OCI-LY1 (cell line): ENCODE results near the gene EMSY.
A peak's percentile ranks its signal among the peaks of the same experiment; 100 is the strongest.

Source experiments
- H2AFZ ChIP-seq: fragments of 200-600 bp; sonication (generic), shearing (Covaris generic); 2 replicates; pipeline ENCODE4 v1.6.0; 2014; ENCODE audit warnings: antibody characterized with exemption, mild to moderate bottlenecking, low read length
- H3F3A ChIP-seq: fragments of 200-600 bp; sonication (generic), shearing (Covaris generic); 2 replicates; pipeline ENCODE4 v1.6.0; 2014; ENCODE audit warnings: mild to moderate bottlenecking, antibody characterized with exemption, low read length, moderate library complexity; ENCODE audit not compliant: insufficient read depth
- H3K27ac ChIP-seq: fragments of 200-600 bp; sonication (generic); 2 replicates; pipeline ENCODE4 v1.5.1; 2014; ENCODE audit warnings: low read length, mixed run types, mild to moderate bottlenecking, low read depth; ENCODE audit not compliant: poor library complexity, severe bottlenecking
- H3K27me3 ChIP-seq: fragments of 200-600 bp; sonication (generic); 2 replicates; pipeline ENCODE4 v1.6.0; 2014; ENCODE audit warnings: antibody characterized with exemption, mild to moderate bottlenecking, low read length, moderate library complexity; ENCODE audit not compliant: insufficient read depth
- H3K36me3 ChIP-seq: fragments of 200-600 bp; sonication (generic); 2 replicates; pipeline ENCODE4 v1.6.1; 2014; ENCODE audit warnings: mild to moderate bottlenecking, antibody characterized with exemption, low read length, moderate library complexity, mixed read lengths; ENCODE audit not compliant: insufficient read depth
- H3K4me1 ChIP-seq: fragments of 200-600 bp; sonication (generic); 2 replicates; pipeline ENCODE4 v1.5.1; 2014; ENCODE audit warnings: mild to moderate bottlenecking, low read length, moderate library complexity; ENCODE audit not compliant: insufficient read depth, severe bottlenecking
- H3K4me2 ChIP-seq: fragments of 200-600 bp; sonication (generic), shearing (Covaris generic); 2 replicates; pipeline ENCODE4 v1.6.1; 2014; ENCODE audit warnings: low read length
- H3K4me3 ChIP-seq: fragments of 200-600 bp; sonication (generic); 2 replicates; pipeline ENCODE4 v1.5.1; 2014; ENCODE audit warnings: low read length, low read depth, mild to moderate bottlenecking, mixed read lengths; ENCODE audit not compliant: poor library complexity, severe bottlenecking
- H3K79me2 ChIP-seq: fragments of 200-600 bp; shearing (Covaris generic); 2 replicates; pipeline ENCODE4 v1.6.1; 2016; ENCODE audit warnings: mixed run types, low read length, mixed read lengths; ENCODE audit not compliant: insufficient read depth
- H3K9ac ChIP-seq: fragments of 200-600 bp; sonication (generic), shearing (Covaris generic); 2 replicates; pipeline ENCODE4 v1.6.1; 2014; ENCODE audit warnings: mild to moderate bottlenecking, low read length, mixed read lengths
- H3K9me2 ChIP-seq: fragments of 200-600 bp; sonication (generic), shearing (Covaris generic); 2 replicates; pipeline ENCODE4 v1.6.1; 2014; ENCODE audit warnings: low read depth, mild to moderate bottlenecking, low read length, mixed read lengths
- H3K9me3 ChIP-seq: fragments of 200-600 bp; shearing (Covaris generic); 2 replicates; pipeline ENCODE4 v1.6.1; 2014; ENCODE audit warnings: low read length, mixed read lengths
- H4K20me1 ChIP-seq: fragments of 200-600 bp; sonication (generic), shearing (Covaris generic); 2 replicates; pipeline ENCODE4 v1.6.0; 2016; ENCODE audit warnings: mild to moderate bottlenecking, low read length; ENCODE audit not compliant: insufficient read depth
- EZH2 ChIP-seq: fragments of 200-600 bp; sonication (generic), shearing (Covaris generic); IDR thresholded peaks from 2 replicates; pipeline ENCODE4 v1.8.0; 2017; ENCODE audit warnings: borderline replicate concordance, mixed run types, mild to moderate bottlenecking, antibody characterized with exemption, low read length, moderate library complexity, mixed read lengths
- TF ChIP-seq, protein P1 (sequence below): fragments of 200-600 bp; sonication (generic), shearing (Covaris generic); IDR thresholded peaks from 2 replicates; pipeline ENCODE4 v1.5.1; 2017; ENCODE audit warnings: mild to moderate bottlenecking, antibody characterized with exemption, low read length, moderate library complexity, mixed read lengths

The EMSY gene

DNA sequence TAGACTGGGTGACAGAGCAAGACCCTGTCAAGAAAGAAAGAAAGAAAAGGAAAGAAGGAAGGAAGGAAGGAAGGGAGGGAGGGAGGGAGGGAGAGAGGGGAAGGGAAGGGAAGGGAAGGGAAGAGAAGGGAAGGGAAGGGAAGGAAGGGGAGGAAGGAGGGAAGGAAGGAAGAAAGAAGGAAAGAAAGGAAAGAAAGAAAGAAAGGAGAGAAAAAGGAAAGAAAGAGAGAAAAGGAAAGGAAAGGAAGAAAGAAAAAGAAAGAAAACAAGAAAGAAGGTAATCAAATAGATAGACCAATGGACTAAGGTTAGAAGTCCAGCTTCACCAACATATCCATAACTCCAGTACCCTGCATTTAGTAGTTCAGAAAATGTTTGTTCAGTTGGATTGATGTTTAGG, 18.2 kb upstream of the EMSY start:
- H3K79me2 ChIP-seq, result no peaks in the 10 kb centered on the region
- H3K9me2 ChIP-seq, result no peaks in the 10 kb centered on the region
- no peaks in the 10 kb centered on the region for H3F3A ChIP-seq
- H3K36me3 ChIP-seq, result no peaks in the 10 kb centered on the region
- TF ChIP-seq EZH2, result no peak
- TF ChIP-seq, protein P1, sequence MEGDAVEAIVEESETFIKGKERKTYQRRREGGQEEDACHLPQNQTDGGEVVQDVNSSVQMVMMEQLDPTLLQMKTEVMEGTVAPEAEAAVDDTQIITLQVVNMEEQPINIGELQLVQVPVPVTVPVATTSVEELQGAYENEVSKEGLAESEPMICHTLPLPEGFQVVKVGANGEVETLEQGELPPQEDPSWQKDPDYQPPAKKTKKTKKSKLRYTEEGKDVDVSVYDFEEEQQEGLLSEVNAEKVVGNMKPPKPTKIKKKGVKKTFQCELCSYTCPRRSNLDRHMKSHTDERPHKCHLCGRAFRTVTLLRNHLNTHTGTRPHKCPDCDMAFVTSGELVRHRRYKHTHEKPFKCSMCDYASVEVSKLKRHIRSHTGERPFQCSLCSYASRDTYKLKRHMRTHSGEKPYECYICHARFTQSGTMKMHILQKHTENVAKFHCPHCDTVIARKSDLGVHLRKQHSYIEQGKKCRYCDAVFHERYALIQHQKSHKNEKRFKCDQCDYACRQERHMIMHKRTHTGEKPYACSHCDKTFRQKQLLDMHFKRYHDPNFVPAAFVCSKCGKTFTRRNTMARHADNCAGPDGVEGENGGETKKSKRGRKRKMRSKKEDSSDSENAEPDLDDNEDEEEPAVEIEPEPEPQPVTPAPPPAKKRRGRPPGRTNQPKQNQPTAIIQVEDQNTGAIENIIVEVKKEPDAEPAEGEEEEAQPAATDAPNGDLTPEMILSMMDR, result no peak
- no peak overlapping the region for H2AFZ ChIP-seq
- no peaks in the 10 kb centered on the region for H4K20me1 ChIP-seq
- H3K27me3 ChIP-seq, result no peaks in the 10 kb centered on the region
- no peak overlapping the region for H3K4me3 ChIP-seq
- H3K9ac ChIP-seq, result no peak overlapping the region
- H3K27ac ChIP-seq, result no peak overlapping the region
- no peaks in the 10 kb centered on the region for H3K4me1 ChIP-seq
- H3K4me2 ChIP-seq, result no peak overlapping the region
- no peaks in the 10 kb centered on the region for H3K9me3 ChIP-seq

DNA sequence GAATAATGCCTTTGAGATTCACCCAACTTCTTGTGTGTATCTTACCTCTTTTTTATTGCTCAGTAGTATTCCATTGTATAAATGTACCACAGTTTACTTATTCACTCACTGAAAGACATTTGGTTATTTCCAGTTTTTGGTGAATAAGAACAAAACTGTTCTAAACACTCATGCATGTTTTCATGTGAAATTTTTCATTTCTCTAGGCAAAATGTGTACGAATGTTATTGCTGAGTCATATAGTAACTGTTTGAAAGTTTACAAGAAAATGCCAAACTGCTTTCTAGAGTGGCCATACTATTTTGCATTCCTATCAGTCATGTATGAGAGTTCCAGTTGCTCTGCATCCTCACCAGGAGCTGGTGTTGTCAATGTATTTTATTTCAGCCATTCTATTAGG, 8.8 kb upstream of the EMSY start:
- Histone ChIP-seq H3K9me3 (no peaks in the 10 kb centered on the region; the same call in 1 of the 2 replicates), H2AFZ (no peak overlapping the region), H3K27ac (no peak overlapping the region), H3K9ac (no peak overlapping the region), H4K20me1 (no peaks in the 10 kb centered on the region), H3K27me3 (no peaks in the 10 kb centered on the region), H3K4me1 (no peaks in the 10 kb centered on the region), H3K4me2 (no peak overlapping the region), H3F3A (no peaks in the 10 kb centered on the region), H3K36me3 (no peaks in the 10 kb centered on the region), H3K9me2 (no peaks in the 10 kb centered on the region), H3K79me2 (no peaks in the 10 kb centered on the region), H3K4me3 (no peak overlapping the region)
- TF ChIP-seq, protein P1, result no peak
- no peak for TF ChIP-seq EZH2

DNA sequence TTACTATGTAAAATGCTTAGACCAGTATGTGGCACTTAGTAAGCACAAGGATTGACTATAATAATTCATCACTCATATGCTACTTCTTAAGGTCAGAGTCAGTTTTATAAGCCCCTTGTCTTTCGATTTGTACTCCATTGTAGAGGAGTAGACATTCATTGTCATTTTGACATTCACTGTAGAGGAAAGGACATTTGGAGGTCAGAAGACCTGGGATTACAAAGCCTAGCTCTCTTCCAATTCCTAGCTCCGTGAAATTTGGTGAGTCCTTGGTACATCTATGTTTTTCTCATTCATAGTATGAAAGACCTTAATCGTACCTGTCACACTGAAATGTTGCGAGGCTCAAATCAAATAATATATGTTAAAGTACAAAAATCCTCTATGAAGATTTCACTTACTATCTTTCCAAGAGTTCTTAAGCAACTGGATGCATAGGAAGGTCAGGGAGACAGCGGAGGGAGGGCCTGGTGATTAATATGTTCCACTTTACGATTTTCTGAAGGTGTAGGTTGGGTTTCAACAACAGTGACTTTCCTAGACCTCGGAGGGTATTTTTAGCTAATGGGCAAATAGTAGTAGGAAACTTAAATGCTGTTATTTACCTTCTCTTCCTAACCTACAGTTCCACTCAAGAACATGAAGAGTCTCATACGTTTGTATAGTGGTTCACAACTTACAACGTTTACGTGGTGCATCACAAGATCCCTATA, 1.4 kb upstream of the EMSY start:
- Histone ChIP-seq H3K4me1 (peaks cover 16% of the 10 kb centered on the region), H4K20me1 (no peaks in the 10 kb centered on the region), H3K27me3 (no peaks in the 10 kb centered on the region), H2AFZ (no peak overlapping the region), H3K4me2 (peak overlapping the region; percentile 94), H3K9ac (peak overlapping the region; percentile 98), H3K9me2 (no peaks in the 10 kb centered on the region), H3F3A (no peaks in the 10 kb centered on the region), H3K4me3 (peak overlapping the region; percentile 90), H3K36me3 (peaks cover 28% of the 10 kb centered on the region), H3K79me2 (peaks cover 34% of the 10 kb centered on the region), H3K9me3 (no peaks in the 10 kb centered on the region), H3K27ac (peak overlapping the region; percentile 75)
- TF ChIP-seq, protein P1, result no peak
- TF ChIP-seq EZH2, result no peak
